B cell (primary cell): Measurements from ENCODE around the gene VWA5B1.

ENCODE experiments used
- EZH2 ChIP-seq: IDR thresholded peaks from 2 replicates; pipeline ENCODE4 v1.6.1; 2012; ENCODE audit warnings: borderline replicate concordance, low read depth, mild to moderate bottlenecking, moderate library complexity, low read length; ENCODE audit not compliant: insufficient read depth, poor library complexity, severe bottlenecking
- TF ChIP-seq, protein P1 (sequence below): fragments of 200-600 bp; IDR thresholded peaks from one replicate; pipeline ENCODE4 v1.8.0; 2022; ENCODE audit warnings: antibody characterized with exemption, mild to moderate bottlenecking

DNA sequence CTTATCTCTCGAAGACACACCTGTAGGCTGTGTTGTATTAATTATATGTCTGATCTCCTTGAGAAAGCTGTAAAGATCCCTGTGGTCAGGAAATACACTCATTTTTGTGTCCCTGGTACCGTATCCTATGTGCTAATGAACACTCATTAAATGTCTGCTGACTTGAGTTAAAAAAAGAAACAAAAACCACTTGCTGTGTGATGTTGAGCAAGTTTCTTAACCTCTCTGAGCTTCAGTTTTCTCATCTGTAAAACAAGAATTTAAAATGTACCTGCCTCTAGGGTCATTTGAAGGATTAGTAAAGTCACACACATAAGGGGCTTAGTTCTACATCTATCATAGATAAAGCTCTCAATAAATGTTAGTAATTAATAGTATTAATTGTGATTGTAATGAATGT is 91.3 kb downstream of the VWA5B1 start:
- TF ChIP-seq, protein P1, sequence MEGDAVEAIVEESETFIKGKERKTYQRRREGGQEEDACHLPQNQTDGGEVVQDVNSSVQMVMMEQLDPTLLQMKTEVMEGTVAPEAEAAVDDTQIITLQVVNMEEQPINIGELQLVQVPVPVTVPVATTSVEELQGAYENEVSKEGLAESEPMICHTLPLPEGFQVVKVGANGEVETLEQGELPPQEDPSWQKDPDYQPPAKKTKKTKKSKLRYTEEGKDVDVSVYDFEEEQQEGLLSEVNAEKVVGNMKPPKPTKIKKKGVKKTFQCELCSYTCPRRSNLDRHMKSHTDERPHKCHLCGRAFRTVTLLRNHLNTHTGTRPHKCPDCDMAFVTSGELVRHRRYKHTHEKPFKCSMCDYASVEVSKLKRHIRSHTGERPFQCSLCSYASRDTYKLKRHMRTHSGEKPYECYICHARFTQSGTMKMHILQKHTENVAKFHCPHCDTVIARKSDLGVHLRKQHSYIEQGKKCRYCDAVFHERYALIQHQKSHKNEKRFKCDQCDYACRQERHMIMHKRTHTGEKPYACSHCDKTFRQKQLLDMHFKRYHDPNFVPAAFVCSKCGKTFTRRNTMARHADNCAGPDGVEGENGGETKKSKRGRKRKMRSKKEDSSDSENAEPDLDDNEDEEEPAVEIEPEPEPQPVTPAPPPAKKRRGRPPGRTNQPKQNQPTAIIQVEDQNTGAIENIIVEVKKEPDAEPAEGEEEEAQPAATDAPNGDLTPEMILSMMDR, result no peak
- no peak for TF ChIP-seq EZH2
